Keratinocyte (primary cell): ENCODE measurements around the gene CAPZA3. TPM values are rescaled to one million over a fixed set of nuclear protein-coding genes. Genes with fewer than 3 reads are reported as not detected.
"Not testable (repeated sequence)": the region's sequence is repeated elsewhere in the genome, so short reads cannot be mapped to it uniquely, and the experiment has no call there.

Source experiments
- DNase-seq: peaks from one replicate; pipeline ENCODE4 v3.0.0-alpha.2; 2011; ENCODE audit warnings: low read depth, missing footprints, low spot score
- FAIRE-seq: peaks from 2 replicates; lab custom pipeline; 2011; peaks lifted over from hg19 to GRCh38; lab: Jason Lieb, UNC
- H2AFZ ChIP-seq: 2 replicates; pipeline ENCODE4 v1.6.0; 2012; ENCODE audit warnings: low read length, control low read depth, inconsistent platforms; ENCODE audit not compliant: control insufficient read depth
- H3K27ac ChIP-seq: 2 replicates; pipeline ENCODE4 v1.5.1; 2011; ENCODE audit warnings: low read length; ENCODE audit not compliant: control insufficient read depth, insufficient read depth
- H3K27me3 ChIP-seq: 3 replicates; pipeline ENCODE4 v1.6.0; 2011; ENCODE audit warnings: low read length; ENCODE audit not compliant: control insufficient read depth, insufficient read depth; ENCODE audit errors: extremely low read depth
- H3K36me3 ChIP-seq, 2 experiments: 2 replicates in 1 of 2; 3 replicates in 1 of 2; pipeline ENCODE4 v1.5.1; 2011; ENCODE audit warnings: low read length in 2 of 2, mild to moderate bottlenecking in 1 of 2; ENCODE audit not compliant: control insufficient read depth in 2 of 2, insufficient read depth in 2 of 2; ENCODE audit errors: extremely low read depth in 1 of 2
- H3K4me1 ChIP-seq: 3 replicates; pipeline ENCODE4 v1.5.1; 2011; ENCODE audit warnings: low read length; ENCODE audit not compliant: control insufficient read depth, insufficient read depth; ENCODE audit errors: extremely low read depth
- H3K4me2 ChIP-seq: 3 replicates; pipeline ENCODE4 v1.6.0; 2011; ENCODE audit warnings: low read depth, low read length; ENCODE audit not compliant: control insufficient read depth, insufficient read depth; ENCODE audit errors: extremely low read depth
- H3K4me3 ChIP-seq, 3 experiments: fragments of 200-600 bp in 1 of 3; sonication (generic) in 1 of 3; 2 replicates in 2 of 3; 3 replicates in 1 of 3; pipeline ENCODE4 v1.5.1; 2011 to 2016; ENCODE audit warnings: low read length in 3 of 3, mild to moderate bottlenecking in 3 of 3, control low read depth in 2 of 3, inconsistent platforms in 1 of 3, low read depth in 1 of 3, mixed read lengths in 1 of 3, mixed run types in 1 of 3, moderate library complexity in 1 of 3; ENCODE audit not compliant: control insufficient read depth in 2 of 3, insufficient read depth in 2 of 3; ENCODE audit errors: extremely low read depth in 1 of 3
- H3K79me2 ChIP-seq: 2 replicates; pipeline ENCODE4 v1.6.0; 2012; ENCODE audit warnings: low read length; ENCODE audit not compliant: control insufficient read depth, insufficient read depth
- H3K9ac ChIP-seq: 3 replicates; pipeline ENCODE4 v1.6.0; 2011; ENCODE audit warnings: low read length; ENCODE audit not compliant: control insufficient read depth, insufficient read depth; ENCODE audit errors: extremely low read depth
- H3K9me1 ChIP-seq: 3 replicates; pipeline ENCODE4 v1.6.0; 2011; ENCODE audit warnings: low read length; ENCODE audit not compliant: control insufficient read depth, insufficient read depth; ENCODE audit errors: extremely low read depth
- H3K9me3 ChIP-seq: 2 replicates; pipeline ENCODE4 v1.5.1; 2012; ENCODE audit warnings: low read depth, low read length; ENCODE audit not compliant: control insufficient read depth
- H4K20me1 ChIP-seq: 3 replicates; pipeline ENCODE4 v1.6.0; 2011; ENCODE audit warnings: low read length; ENCODE audit not compliant: control insufficient read depth, insufficient read depth; ENCODE audit errors: extremely low read depth
- EZH2 ChIP-seq: IDR thresholded peaks from one replicate; pipeline ENCODE4 v1.6.1; 2012; ENCODE audit warnings: inconsistent platforms, mild to moderate bottlenecking, low read length, moderate library complexity
- dilution Hi-C: fragments of 300-500 bp; cut with MboI; formaldehyde crosslinking; loops from one replicate; pipeline ENCODE4 v1.7.0; 2020; ENCODE audit warnings: low sequenced_read_pairs; ENCODE audit not compliant: extremely low pct_ligation_motif_present
- polyA plus RNA-seq, 5 experiments: library from polyadenylated mRNA; depleted of rRNA in 3 of 5; stranded (reverse) in 3 of 5; stranded (forward) in 1 of 5; unstranded in 1 of 5; fragments of >200 nt; gene quantifications; 1 replicate in 1 of 5; 2 replicates in 3 of 5; 3 replicates in 1 of 5; pipeline versions ENCODE4 v1.2.1 to v1.2.3, GENCODE V29; 2011 to 2012; ENCODE audit warnings: missing spikeins in 2 of 5, low read depth in 1 of 5, low replicate concordance in 1 of 5
- TF ChIP-seq, protein P1 (sequence below), 3 experiments: IDR thresholded peaks in 1 of 3; conservative IDR thresholded peaks in 1 of 3; optimal IDR thresholded peaks in 1 of 3; 2 replicates in 2 of 3; 3 replicates in 1 of 3; pipeline versions ENCODE3 to v1.5.1; 2011; ENCODE audit warnings: low read length in 3 of 3, mild to moderate bottlenecking in 3 of 3, moderate library complexity in 2 of 3, control low read depth in 1 of 3, inconsistent platforms in 1 of 3; ENCODE audit not compliant: insufficient read depth in 2 of 3; ENCODE audit errors: extremely low read depth in 1 of 3

CAPZA3 gene
- polyA plus RNA-seq, 1 donor (not counting 4 experiments of a cell fraction or from before 2014, with no cell fraction given) = 0.05 TPM

DNA sequence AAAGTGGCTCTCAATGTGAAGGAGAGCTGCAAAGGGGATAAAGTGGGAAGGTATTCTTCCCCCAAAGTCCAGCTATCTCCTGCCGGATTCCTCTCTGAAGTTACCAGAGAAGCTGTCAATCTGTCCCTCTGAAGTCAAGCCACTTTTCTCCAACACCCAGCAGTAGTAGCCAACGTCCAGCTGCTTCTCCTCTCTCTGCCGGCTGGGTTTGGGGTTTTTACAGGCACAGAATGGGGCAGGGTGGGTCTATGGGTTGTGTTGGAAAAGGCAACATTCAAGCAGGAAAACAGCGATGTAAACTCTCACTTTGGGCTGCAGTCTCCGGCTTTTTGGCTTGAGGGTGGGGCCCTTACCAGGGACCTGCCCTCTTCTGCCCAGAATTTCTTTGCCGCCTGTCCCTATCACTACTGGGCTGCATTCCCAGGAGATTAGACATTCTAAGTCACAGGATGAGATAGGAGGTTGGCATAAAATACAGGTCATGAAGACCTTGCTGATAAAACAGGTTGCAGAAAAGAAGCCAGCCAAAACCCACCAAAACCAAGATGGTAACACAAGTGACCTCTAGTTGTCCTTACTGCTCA, 16.3 kb downstream of the CAPZA3 start:
- Histone ChIP-seq H3K4me3 (no peak overlapping the region), H3K9me3 (no peaks in the 10 kb centered on the region), H3K4me2 (no peak overlapping the region), H2AFZ (no peak overlapping the region), H3K4me1 (no peaks in the 10 kb centered on the region), H3K9ac (no peak overlapping the region), H3K27me3 (no peaks in the 10 kb centered on the region), H3K36me3 (no peaks in the 10 kb centered on the region), H3K27ac (no peak overlapping the region), H3K79me2 (no peaks in the 10 kb centered on the region), H4K20me1 (no peaks in the 10 kb centered on the region), H3K9me1 (no peaks in the 10 kb centered on the region)
- no peak for TF ChIP-seq EZH2
- TF ChIP-seq, protein P1, sequence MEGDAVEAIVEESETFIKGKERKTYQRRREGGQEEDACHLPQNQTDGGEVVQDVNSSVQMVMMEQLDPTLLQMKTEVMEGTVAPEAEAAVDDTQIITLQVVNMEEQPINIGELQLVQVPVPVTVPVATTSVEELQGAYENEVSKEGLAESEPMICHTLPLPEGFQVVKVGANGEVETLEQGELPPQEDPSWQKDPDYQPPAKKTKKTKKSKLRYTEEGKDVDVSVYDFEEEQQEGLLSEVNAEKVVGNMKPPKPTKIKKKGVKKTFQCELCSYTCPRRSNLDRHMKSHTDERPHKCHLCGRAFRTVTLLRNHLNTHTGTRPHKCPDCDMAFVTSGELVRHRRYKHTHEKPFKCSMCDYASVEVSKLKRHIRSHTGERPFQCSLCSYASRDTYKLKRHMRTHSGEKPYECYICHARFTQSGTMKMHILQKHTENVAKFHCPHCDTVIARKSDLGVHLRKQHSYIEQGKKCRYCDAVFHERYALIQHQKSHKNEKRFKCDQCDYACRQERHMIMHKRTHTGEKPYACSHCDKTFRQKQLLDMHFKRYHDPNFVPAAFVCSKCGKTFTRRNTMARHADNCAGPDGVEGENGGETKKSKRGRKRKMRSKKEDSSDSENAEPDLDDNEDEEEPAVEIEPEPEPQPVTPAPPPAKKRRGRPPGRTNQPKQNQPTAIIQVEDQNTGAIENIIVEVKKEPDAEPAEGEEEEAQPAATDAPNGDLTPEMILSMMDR (optimal IDR thresholded peaks at IDR 0.05 in 1 of 3, IDR thresholded peaks at IDR 0.05 in 1 of 3, conservative IDR thresholded peaks at IDR 0.05 in 1 of 3; ENCODE audit: extremely low read depth in 1 of 3, insufficient read depth in 2 of 3, low read length in 3 of 3) = no peak
- FAIRE-seq (no peak), DNase-seq (no peak)
- dilution Hi-C loops = no loop called here

DNA sequence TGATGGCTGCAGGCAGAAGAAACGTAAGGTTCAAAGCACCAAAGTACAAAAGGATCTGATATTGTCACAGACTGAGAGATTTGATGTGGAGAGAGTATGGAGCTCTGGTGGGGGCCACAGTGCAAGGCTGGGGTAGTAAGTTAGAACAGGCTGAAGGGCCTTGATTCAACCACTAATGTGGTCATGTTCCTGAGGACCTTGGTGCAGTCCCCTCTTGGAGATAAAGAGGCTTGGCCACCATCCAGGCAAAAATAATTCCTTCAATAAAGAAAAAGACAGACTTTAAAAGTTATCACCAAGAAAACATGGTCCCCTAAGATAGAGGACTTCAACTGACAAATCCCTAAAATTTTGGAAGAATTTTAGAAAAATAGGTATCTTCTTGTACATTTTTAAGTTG, 17.4 kb downstream of the CAPZA3 start:
- H3K79me2 ChIP-seq = no peaks in the 10 kb centered on the region
- H3K9ac ChIP-seq = no peak overlapping the region

DNA sequence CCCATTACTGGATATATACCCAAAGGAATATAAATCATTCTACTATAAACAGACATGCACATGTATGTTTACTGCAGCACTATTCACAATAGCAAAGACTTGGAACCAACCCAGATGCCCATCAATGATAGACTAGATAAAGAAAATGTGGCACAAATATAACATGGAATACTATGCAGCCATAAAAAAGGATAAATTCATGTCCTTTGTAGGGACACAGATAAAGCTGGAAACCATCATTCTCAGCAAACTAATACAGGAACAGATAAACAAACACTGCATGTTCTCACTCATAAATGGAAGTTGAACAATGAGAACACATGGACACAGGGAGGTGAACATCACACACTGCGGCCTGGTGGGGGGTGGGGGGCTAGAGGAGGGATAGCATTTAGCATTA, 28.6 kb downstream of the CAPZA3 start:
- H3K9me1 ChIP-seq, H3K79me2 ChIP-seq, H3K27me3 ChIP-seq, H3K36me3 ChIP-seq, dilution Hi-C loops, H3K27ac ChIP-seq, H4K20me1 ChIP-seq, H3K4me2 ChIP-seq, H2AFZ ChIP-seq, H3K4me3 ChIP-seq, H3K9ac ChIP-seq, H3K4me1 ChIP-seq, H3K9me3 ChIP-seq, FAIRE-seq, DNase-seq: not testable (repeated sequence)

More for the DNA sequence above, 17.4 kb downstream of the CAPZA3 start:
- no peak overlapping the region for H2AFZ ChIP-seq
- H3K9me1 ChIP-seq = no peaks in the 10 kb centered on the region
- H3K9me3 ChIP-seq = no peaks in the 10 kb centered on the region
- H3K4me2 ChIP-seq = no peak overlapping the region
- no peaks in the 10 kb centered on the region for H3K4me1 ChIP-seq
- H3K27me3 ChIP-seq = no peaks in the 10 kb centered on the region
- DNase-seq (no peak), FAIRE-seq (peak; percentile 41)
- TF ChIP-seq, protein P1 (optimal IDR thresholded peaks at IDR 0.05 in 1 of 3, IDR thresholded peaks at IDR 0.05 in 1 of 3, conservative IDR thresholded peaks at IDR 0.05 in 1 of 3; ENCODE audit: extremely low read depth in 1 of 3, insufficient read depth in 2 of 3, low read length in 3 of 3) = no peak
- TF ChIP-seq EZH2 = no peak
- H4K20me1 ChIP-seq = no peaks in the 10 kb centered on the region
- H3K4me3 ChIP-seq = no peak overlapping the region
- no peaks in the 10 kb centered on the region for H3K36me3 ChIP-seq
- dilution Hi-C loops = no loop called here
- H3K27ac ChIP-seq = no peak overlapping the region
